Tibial nerve (tissue), 4 donors: ENCODE measurements around the gene IRF5. TPM values are rescaled to one million over a fixed set of nuclear protein-coding genes. Genes with fewer than 3 reads are reported as not detected.

Experiments
- DNase-seq, 2 donors: peaks; one replicate each; pipeline ENCODE4 v3.0.0-alpha.2; 2019; ENCODE audit warnings: low spot score in 2 of 2
- H3K27ac ChIP-seq, 4 donors: fragments of 200-600 bp; sonication (generic) in 3 of 4; one replicate each; pipeline ENCODE4 v1.5.1; 2017 to 2019; ENCODE audit warnings: mild to moderate bottlenecking in 1 of 4
- H3K27me3 ChIP-seq, 2 donors: fragments of 200-600 bp; sonication (generic) in 1 of 2; one replicate each; pipeline versions ENCODE4 v1.5.1 to v1.6.0; 2017 to 2019
- H3K36me3 ChIP-seq, 3 donors: fragments of 200-600 bp; sonication (generic); one replicate each; pipeline ENCODE4 v1.5.1; 2018 to 2019
- H3K4me1 ChIP-seq, 4 donors: fragments of 200-600 bp; sonication (generic) in 3 of 4; one replicate each; pipeline ENCODE4 v1.5.1; 2017 to 2019
- H3K4me3 ChIP-seq, 4 donors: fragments of 200-600 bp; sonication (generic) in 3 of 4; one replicate each; pipeline ENCODE4 v1.5.1; 2017 to 2019; ENCODE audit warnings: mild to moderate bottlenecking in 1 of 4, moderate library complexity in 1 of 4
- H3K9me3 ChIP-seq, 4 donors: fragments of 200-600 bp; sonication (generic) in 3 of 4; one replicate each; pipeline ENCODE4 v1.5.1; 2017 to 2019
- EP300 ChIP-seq, 2 donors: sonication (generic); formaldehyde crosslinking; IDR thresholded peaks; one replicate each; pipeline ENCODE4 v1.6.1; 2017; ENCODE audit warnings: antibody characterized with exemption in 2 of 2, mild to moderate bottlenecking in 1 of 2
- POLR2A ChIP-seq, 2 donors: fragments of 450-650 bp; IDR thresholded peaks; one replicate each; pipeline ENCODE4 v1.6.1; 2017; ENCODE audit warnings: antibody characterized with exemption in 2 of 2, mild to moderate bottlenecking in 2 of 2, moderate library complexity in 2 of 2
- WGBS, 2 donors: methylation state at CpG; one replicate each; pipeline ENCODE4 v1.1.5; 2018; 5-methylcytosine and 5-hydroxymethylcytosine counted together
- total RNA-seq, 4 donors: library from RNA; depleted of rRNA; stranded (reverse); fragments of >200 nt; gene quantifications; one replicate each; pipeline ENCODE4 v1.1.0, GENCODE V29; 2016
- TF ChIP-seq, protein P1 (sequence below), 5 experiments: fragments of 200-600 bp in 3 of 5; fragments of 450-650 bp in 2 of 5; sonication (generic) in 3 of 5; IDR thresholded peaks; one replicate each; pipeline ENCODE4 v1.5.1; 2016 to 2019; ENCODE audit warnings: antibody characterized with exemption in 5 of 5, mild to moderate bottlenecking in 3 of 5, moderate library complexity in 2 of 5

IRF5 gene
- total RNA-seq, 4 donors from 2014 or later: 7.8 to 28.8 (median 15.0) TPM

DNA sequence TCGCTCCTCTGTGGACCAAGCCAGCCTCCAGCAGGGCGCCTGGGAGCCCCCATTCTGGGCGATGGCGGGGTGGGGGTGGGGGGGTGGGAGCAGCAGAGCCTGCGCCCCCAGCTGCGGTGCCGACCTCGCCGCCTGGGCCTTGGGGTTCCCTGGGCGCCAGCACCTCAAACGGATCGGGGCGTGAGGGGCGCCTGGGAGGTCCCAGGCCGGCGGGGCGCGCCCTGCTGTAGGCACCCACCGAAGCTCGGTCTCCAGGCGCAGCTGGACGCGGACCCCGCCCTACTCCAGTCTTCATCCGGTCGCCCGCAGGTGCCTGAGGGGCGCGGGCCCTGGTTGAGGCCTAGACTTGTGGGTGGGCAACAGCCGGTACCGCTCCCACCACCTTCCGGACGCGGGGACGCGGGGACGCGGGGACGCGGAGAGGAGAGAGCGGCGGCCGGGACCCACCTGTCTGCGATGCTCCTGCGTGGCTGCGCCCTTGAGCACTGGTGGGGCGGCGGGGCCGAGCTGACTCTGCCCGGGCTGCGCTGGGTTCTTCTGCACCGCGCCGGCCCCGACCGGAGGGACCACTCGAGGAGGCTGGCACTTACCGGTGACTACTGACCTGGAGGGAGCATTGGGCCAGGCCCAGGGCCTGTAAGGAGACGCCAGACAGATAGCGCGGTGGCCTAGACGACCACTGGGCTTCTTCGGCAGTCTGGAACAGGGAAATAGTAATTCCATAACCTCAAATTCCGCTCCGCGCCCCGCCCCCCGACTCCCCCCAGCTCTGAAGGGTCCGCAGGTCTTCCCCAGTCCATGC is 21.7 kb upstream of the IRF5 start:
- TF ChIP-seq POLR2A (IDR thresholded peaks at IDR 0.05) (no peak), EP300 (IDR thresholded peaks at IDR 0.05) (no peak)
- TF ChIP-seq, protein P1, sequence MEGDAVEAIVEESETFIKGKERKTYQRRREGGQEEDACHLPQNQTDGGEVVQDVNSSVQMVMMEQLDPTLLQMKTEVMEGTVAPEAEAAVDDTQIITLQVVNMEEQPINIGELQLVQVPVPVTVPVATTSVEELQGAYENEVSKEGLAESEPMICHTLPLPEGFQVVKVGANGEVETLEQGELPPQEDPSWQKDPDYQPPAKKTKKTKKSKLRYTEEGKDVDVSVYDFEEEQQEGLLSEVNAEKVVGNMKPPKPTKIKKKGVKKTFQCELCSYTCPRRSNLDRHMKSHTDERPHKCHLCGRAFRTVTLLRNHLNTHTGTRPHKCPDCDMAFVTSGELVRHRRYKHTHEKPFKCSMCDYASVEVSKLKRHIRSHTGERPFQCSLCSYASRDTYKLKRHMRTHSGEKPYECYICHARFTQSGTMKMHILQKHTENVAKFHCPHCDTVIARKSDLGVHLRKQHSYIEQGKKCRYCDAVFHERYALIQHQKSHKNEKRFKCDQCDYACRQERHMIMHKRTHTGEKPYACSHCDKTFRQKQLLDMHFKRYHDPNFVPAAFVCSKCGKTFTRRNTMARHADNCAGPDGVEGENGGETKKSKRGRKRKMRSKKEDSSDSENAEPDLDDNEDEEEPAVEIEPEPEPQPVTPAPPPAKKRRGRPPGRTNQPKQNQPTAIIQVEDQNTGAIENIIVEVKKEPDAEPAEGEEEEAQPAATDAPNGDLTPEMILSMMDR (IDR thresholded peaks at IDR 0.05): no peak
- WGBS, 2 donors: 18 to 21% methylated on average over 39 to 44 of the region's 69 CpGs
- Histone ChIP-seq H3K4me1 (peaks cover 0 to 17% (median 9%) of the 10 kb centered on the region in 4 donors), H3K36me3 (no peaks in the 10 kb centered on the region), H3K27me3 (peaks cover 0 to 66% of the 10 kb centered on the region in 2 donors), H3K9me3 (no peaks in the 10 kb centered on the region), H3K4me3 (peak overlapping the region in 2 of 4 donors; percentile 23 to 33), H3K27ac (no peak overlapping the region)
- no peak for DNase-seq

DNA sequence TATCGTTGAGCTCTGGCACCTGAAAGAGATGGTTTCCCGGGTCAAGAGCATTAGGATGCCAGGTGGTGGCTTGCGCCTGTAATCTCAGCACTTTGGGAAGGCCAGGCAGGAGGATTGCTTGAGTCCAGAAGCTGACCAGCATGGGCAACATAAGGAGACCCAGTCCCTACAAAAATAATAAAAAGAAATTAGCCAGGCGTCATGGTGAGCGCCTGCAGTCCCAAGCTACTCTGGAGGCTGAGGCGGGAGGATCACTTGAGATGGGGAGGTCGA is 21.1 kb upstream of the IRF5 start:
- H3K4me3 ChIP-seq: no peak overlapping the region
- H3K36me3 ChIP-seq: no peaks in the 10 kb centered on the region
- 91 to 94% methylated on average over 7 of the region's 7 CpGs for WGBS, 2 donors
- DNase-seq: no peak
- peaks cover 0 to 17% (median 9%) of the 10 kb centered on the region in 4 donors for H3K4me1 ChIP-seq
- H3K9me3 ChIP-seq: no peaks in the 10 kb centered on the region
- TF ChIP-seq EP300 (IDR thresholded peaks at IDR 0.05) (no peak), POLR2A (IDR thresholded peaks at IDR 0.05) (no peak)
- TF ChIP-seq, protein P1 (IDR thresholded peaks at IDR 0.05): no peak
- no peak overlapping the region for H3K27ac ChIP-seq
- H3K27me3 ChIP-seq: peaks cover 0 to 66% of the 10 kb centered on the region in 2 donors

DNA sequence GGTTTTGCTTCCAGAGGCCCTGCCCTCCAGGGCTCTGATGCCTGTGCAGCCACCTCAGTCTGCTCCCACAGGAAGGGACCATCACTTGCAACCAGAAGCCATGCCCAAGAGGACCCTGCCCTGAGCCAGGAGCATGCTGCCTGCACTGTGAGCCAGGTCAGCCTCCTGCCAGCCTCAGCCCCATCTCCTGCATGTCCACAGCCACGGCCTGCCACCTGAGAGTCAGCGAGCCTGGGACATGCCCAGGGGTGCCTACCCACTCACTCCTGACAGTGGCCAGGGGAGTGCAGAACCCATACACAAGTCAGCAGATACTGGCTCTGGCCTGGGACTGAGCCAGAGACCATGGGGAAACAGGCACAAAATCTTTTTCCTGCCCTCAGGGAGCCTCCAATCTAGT is 20.6 kb upstream of the IRF5 start:
- no peak for DNase-seq
- H3K4me3 ChIP-seq: no peak overlapping the region
- no peaks in the 10 kb centered on the region for H3K9me3 ChIP-seq
- H3K36me3 ChIP-seq: no peaks in the 10 kb centered on the region
- peaks cover 0 to 17% (median 9%) of the 10 kb centered on the region in 4 donors for H3K4me1 ChIP-seq
- TF ChIP-seq EP300 (IDR thresholded peaks at IDR 0.05) (no peak), POLR2A (IDR thresholded peaks at IDR 0.05) (no peak)
- TF ChIP-seq, protein P1 (IDR thresholded peaks at IDR 0.05): no peak
- peaks cover 0 to 67% of the 10 kb centered on the region in 2 donors for H3K27me3 ChIP-seq
- H3K27ac ChIP-seq: no peak overlapping the region
- WGBS, 2 donors: 94 to 100% methylated on average over 1 to 2 of the region's 2 CpGs

DNA sequence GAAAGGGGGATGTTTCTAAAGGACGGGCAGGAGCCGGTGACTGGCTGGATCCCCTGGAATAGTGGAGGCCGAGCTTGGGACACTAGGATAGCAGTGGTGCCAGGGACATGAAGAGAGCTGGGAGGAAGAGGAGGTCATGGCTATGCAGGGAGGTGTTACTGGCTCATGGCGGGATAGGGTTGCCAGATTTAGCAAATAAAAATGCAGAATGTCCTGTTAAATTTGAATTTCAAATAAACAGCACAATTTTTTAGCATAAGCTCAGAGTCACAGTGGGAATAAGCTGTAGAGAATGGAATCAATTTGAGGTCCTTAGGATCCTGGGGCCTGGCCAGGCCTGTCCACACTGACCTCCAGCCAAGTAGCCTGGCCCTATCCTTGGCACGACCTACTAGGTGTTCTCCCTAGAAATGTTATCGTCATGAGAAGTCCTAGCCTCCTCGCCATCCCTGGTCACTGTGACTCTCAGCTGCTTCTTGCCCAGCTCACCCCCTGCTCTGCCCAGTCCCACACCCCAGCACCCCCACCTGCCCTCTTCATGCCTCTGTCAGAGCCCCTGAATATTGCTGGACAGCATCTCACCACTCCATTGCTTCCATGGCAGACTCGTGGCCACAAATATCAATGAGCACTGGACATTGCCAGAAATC is 19.6 kb upstream of the IRF5 start:
- TF ChIP-seq EP300 (IDR thresholded peaks at IDR 0.05) (no peak), POLR2A (IDR thresholded peaks at IDR 0.05) (no peak)
- TF ChIP-seq, protein P1 (IDR thresholded peaks at IDR 0.05): no peak
- 78 to 82% methylated on average over 8 of the region's 8 CpGs for WGBS, 2 donors
- Histone ChIP-seq H3K9me3 (no peaks in the 10 kb centered on the region), H3K27me3 (peaks cover 0 to 77% of the 10 kb centered on the region in 2 donors), H3K27ac (no peak overlapping the region), H3K36me3 (no peaks in the 10 kb centered on the region), H3K4me1 (peaks cover 0 to 17% (median 9%) of the 10 kb centered on the region in 4 donors), H3K4me3 (no peak overlapping the region)
- DNase-seq: no peak

DNA sequence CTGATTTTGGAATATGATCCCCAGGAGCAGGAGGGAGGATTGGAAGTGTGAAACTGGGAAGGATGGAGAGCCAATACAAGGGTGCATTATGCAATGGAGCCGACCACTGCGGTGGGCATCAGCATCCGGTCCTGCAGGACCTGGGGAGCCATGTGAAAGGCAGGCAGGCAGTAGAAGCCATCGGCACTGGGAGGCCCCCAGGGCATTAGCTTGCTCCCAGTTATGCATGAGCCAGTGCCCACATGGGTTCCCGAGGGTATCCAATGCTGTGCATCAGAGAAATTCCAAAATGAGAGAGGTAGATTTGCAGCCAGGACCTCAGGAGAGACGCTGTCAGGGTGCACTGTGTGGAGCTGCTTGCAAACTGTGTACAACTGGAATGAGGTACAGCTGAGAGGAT is 18.5 kb upstream of the IRF5 start:
- Histone ChIP-seq H3K27me3 (peaks cover 0 to 75% of the 10 kb centered on the region in 2 donors), H3K4me3 (no peak overlapping the region), H3K36me3 (no peaks in the 10 kb centered on the region), H3K27ac (no peak overlapping the region), H3K4me1 (peaks cover 0 to 17% (median 9%) of the 10 kb centered on the region in 4 donors), H3K9me3 (no peaks in the 10 kb centered on the region)
- 68 to 73% methylated on average over 6 of the region's 6 CpGs for WGBS, 2 donors
- DNase-seq: no peak
- TF ChIP-seq POLR2A (IDR thresholded peaks at IDR 0.05): no peak
- TF ChIP-seq, protein P1 (IDR thresholded peaks at IDR 0.05): no peak
- TF ChIP-seq EP300 (IDR thresholded peaks at IDR 0.05): no peak
